CD14-positive monocyte (primary cell): ENCODE measurements around the gene SLC6A6. TPM values are rescaled to one million over a fixed set of nuclear protein-coding genes. Genes with fewer than 3 reads are reported as not detected.

ENCODE experiments used
- DNase-seq, 3 donors: peaks; one replicate each; pipeline ENCODE4 v3.0.0-alpha.2; 2011 to 2022
- H2AFZ ChIP-seq: 2 replicates; pipeline ENCODE4 v1.6.0; 2012; ENCODE audit warnings: mild to moderate bottlenecking, low read depth, low read length, inconsistent platforms; ENCODE audit not compliant: insufficient read depth, poor library complexity, severe bottlenecking
- H3K27ac ChIP-seq, 2 donors: 1 replicate in 1 of 2; 2 replicates in 1 of 2; pipeline ENCODE4 v1.5.1; 2012 to 2013; ENCODE audit warnings: low read length in 2 of 2, control low read depth in 1 of 2, inconsistent platforms in 1 of 2, low read depth in 1 of 2, mild to moderate bottlenecking in 1 of 2
- H3K27me3 ChIP-seq, 2 donors: one replicate each; pipeline versions ENCODE4 v1.6.0 to v1.6.1; 2011 to 2013; ENCODE audit warnings: low read length in 2 of 2; ENCODE audit not compliant: control insufficient read depth in 2 of 2, insufficient read depth in 2 of 2
- H3K36me3 ChIP-seq, 2 donors: replicated peaks in 1 of 2; 1 replicate in 1 of 2; 2 replicates in 1 of 2; pipeline versions ENCODE4 v1.5.1 to v1.6.1; 2012 to 2013; ENCODE audit warnings: low read length in 2 of 2, control low read depth in 1 of 2, inconsistent platforms in 1 of 2, mild to moderate bottlenecking in 1 of 2; ENCODE audit not compliant: insufficient read depth in 2 of 2, control insufficient read depth in 1 of 2
- H3K4me1 ChIP-seq, 2 donors: 1 replicate in 1 of 2; 2 replicates in 1 of 2; pipeline versions ENCODE4 v1.5.1 to v1.6.1; 2012 to 2013; ENCODE audit warnings: low read length in 2 of 2, control low read depth in 1 of 2, inconsistent platforms in 1 of 2, mild to moderate bottlenecking in 1 of 2, moderate library complexity in 1 of 2; ENCODE audit not compliant: insufficient read depth in 2 of 2, control insufficient read depth in 1 of 2
- H3K4me2 ChIP-seq: replicated peaks from 2 replicates; pipeline ENCODE3; 2012; ENCODE audit warnings: low read length, moderate library complexity, mild to moderate bottlenecking; ENCODE audit not compliant: poor library complexity, severe bottlenecking; ENCODE audit errors: extremely low read depth
- H3K4me3 ChIP-seq, 3 experiments: fragments of 200-600 bp in 1 of 3; sonication (generic) in 1 of 3; replicated peaks in 1 of 3; 1 replicate in 2 of 3; 2 replicates in 1 of 3; pipeline ENCODE4 v1.5.1; 2011 to 2013; ENCODE audit warnings: low read length in 3 of 3, mild to moderate bottlenecking in 3 of 3, control low read depth in 2 of 3, low read depth in 2 of 3, inconsistent platforms in 1 of 3, moderate library complexity in 1 of 3
- H3K79me2 ChIP-seq: 2 replicates; pipeline ENCODE4 v1.6.0; 2012; ENCODE audit warnings: mild to moderate bottlenecking, control low read depth, inconsistent platforms, low read length, moderate library complexity; ENCODE audit not compliant: insufficient read depth
- H3K9ac ChIP-seq: 2 replicates; pipeline ENCODE4 v1.6.0; 2017; ENCODE audit warnings: low read length, mild to moderate bottlenecking; ENCODE audit not compliant: insufficient read depth, poor library complexity, severe bottlenecking
- H3K9me3 ChIP-seq, 2 donors: replicated peaks in 1 of 2; 1 replicate in 1 of 2; 2 replicates in 1 of 2; pipeline versions ENCODE4 v1.5.1 to v1.6.1; 2012 to 2013; ENCODE audit warnings: low read length in 2 of 2, control low read depth in 1 of 2; ENCODE audit not compliant: control insufficient read depth in 1 of 2, insufficient read depth in 1 of 2
- H4K20me1 ChIP-seq: 2 replicates; pipeline ENCODE4 v1.6.0; 2012; ENCODE audit warnings: mild to moderate bottlenecking, low read length, control low read depth, moderate library complexity; ENCODE audit not compliant: insufficient read depth
- H3K27ac Mint-ChIP-seq, 7 donors: one replicate each; pipeline ENCODE4 v1.8.0; 2020; ENCODE audit warnings: mild to moderate bottlenecking in 7 of 7, mixed read lengths in 7 of 7, moderate library complexity in 6 of 7, inconsistent platforms in 2 of 7
- H3K27me3 Mint-ChIP-seq, 3 donors: one replicate each; pipeline ENCODE4 v1.8.0; 2021 to 2022; ENCODE audit warnings: low read depth in 3 of 3, mild to moderate bottlenecking in 3 of 3, mixed read lengths in 3 of 3, moderate library complexity in 3 of 3, inconsistent platforms in 1 of 3
- H3K36me3 Mint-ChIP-seq, 2 donors: one replicate each; pipeline ENCODE4 v1.8.0; 2020; ENCODE audit warnings: mixed read lengths in 2 of 2, inconsistent platforms in 1 of 2, mild to moderate bottlenecking in 1 of 2
- H3K4me1 Mint-ChIP-seq: one replicate; pipeline ENCODE4 v1.8.0; 2020; ENCODE audit warnings: mild to moderate bottlenecking, mixed read lengths
- H3K4me3 Mint-ChIP-seq, 2 donors: one replicate each; pipeline ENCODE4 v1.8.0; 2020; ENCODE audit warnings: mild to moderate bottlenecking in 2 of 2, mixed read lengths in 2 of 2, moderate library complexity in 1 of 2
- H3K9me3 Mint-ChIP-seq, 7 donors: one replicate each; pipeline ENCODE4 v1.8.0; 2020 to 2022; ENCODE audit warnings: mixed read lengths in 7 of 7, mild to moderate bottlenecking in 6 of 7, moderate library complexity in 6 of 7, inconsistent platforms in 2 of 7
- CTCF ChIP-seq: fragments of 200-600 bp; IDR thresholded peaks from one replicate; pipeline ENCODE4 v1.8.0; 2022; ENCODE audit warnings: antibody characterized with exemption, mild to moderate bottlenecking
- WGBS: methylation state at CpG from one replicate; pipeline ENCODE4 v1.1.5; 2013; ENCODE audit warnings: missing lambda C conversion rate; ENCODE audit not compliant: insufficient coverage; 5-methylcytosine and 5-hydroxymethylcytosine counted together
- intact Hi-C, 2 donors: fragments of 100-400 bp; cut with micrococcal nuclease; formaldehyde crosslinking; loops; one replicate each; pipeline versions ENCODE4 v1.15.0 to v1.15.1; 2023
- polyA plus RNA-seq, 3 donors: library from polyadenylated mRNA; depleted of rRNA in 1 of 3; unstranded in 2 of 3; stranded (reverse) in 1 of 3; fragments of 300-500 nt in 2 of 3; fragments of >200 nt in 1 of 3; fragmentation: Illumina TruSeq in 2 of 3; gene quantifications; 1 replicate in 2 of 3; 2 replicates in 1 of 3; pipeline ENCODE4 v1.2.3, GENCODE V29; 2012 to 2021

SLC6A6 gene
- polyA plus RNA-seq, 3 donors, result 18.4 to 136 (median 24.5) TPM

- H3K27me3 ChIP-seq, result no peaks in the 10 kb centered on the region
- H3K4me1 ChIP-seq, result no peaks in the 10 kb centered on the region
- no peak overlapping the region for H3K27ac ChIP-seq
- H3K4me3 ChIP-seq, result no peak overlapping the region
- intact Hi-C loops, result no loop called here
- Mint-ChIP-seq H3K4me1 (peaks cover 7% of the 10 kb centered on the region), H3K36me3 (peaks cover 94 to 100% of the 10 kb centered on the region in 2 donors), H3K4me3 (no peak overlapping the region), H3K27ac (peak overlapping the region in 2 of 7 donors; percentile 50 to 82), H3K27me3 (peaks cover 0 to 2% (median 0%) of the 10 kb centered on the region in 3 donors), H3K9me3 (peaks cover 0 to 4% (median 0%) of the 10 kb centered on the region in 7 donors)
- H4K20me1 ChIP-seq, result peaks cover 99% of the 10 kb centered on the region
- no peaks in the 10 kb centered on the region for H3K9me3 ChIP-seq
- H2AFZ ChIP-seq, result no peak overlapping the region
- WGBS, result 83% methylated on average over 3 of the region's 4 CpGs
- TF ChIP-seq CTCF, result no peak
- peaks cover 16% of the 10 kb centered on the region for H3K79me2 ChIP-seq
- no peak for DNase-seq
- H3K9ac ChIP-seq, result no peak overlapping the region
- H3K4me2 ChIP-seq, result no peak overlapping the region
- H3K36me3 ChIP-seq, result peaks cover 94 to 100% of the 10 kb centered on the region in 2 donors
Observed at GRCh38 chr3:14448063-14448462, 45.7 kb downstream of the SLC6A6 start.

- H3K27ac Mint-ChIP-seq, result peak overlapping the region in 3 of 7 donors; percentile 19 to 86 (median 82)
- Histone ChIP-seq H3K4me3 (no peak overlapping the region), H2AFZ (no peak overlapping the region), H3K27me3 (no peaks in the 10 kb centered on the region), H3K36me3 (peaks cover 95 to 100% of the 10 kb centered on the region in 2 donors), H3K9me3 (no peaks in the 10 kb centered on the region), H3K4me1 (no peaks in the 10 kb centered on the region), H3K9ac (no peak overlapping the region), H3K79me2 (peaks cover 6% of the 10 kb centered on the region), H3K4me2 (no peak overlapping the region), H3K27ac (peak overlapping the region in 1 of 2 donors; percentile 44), H4K20me1 (peaks cover 99% of the 10 kb centered on the region)
- peaks cover 17% of the 10 kb centered on the region for H3K4me1 Mint-ChIP-seq
- intact Hi-C loops, result no loop called here
- no peak for TF ChIP-seq CTCF
- no peak overlapping the region for H3K4me3 Mint-ChIP-seq
- 94% methylated on average over 11 of the region's 15 CpGs for WGBS
- DNase-seq, result no peak
- peaks cover 0 to 2% (median 0%) of the 10 kb centered on the region in 3 donors for H3K27me3 Mint-ChIP-seq
- peaks cover 95 to 100% of the 10 kb centered on the region in 2 donors for H3K36me3 Mint-ChIP-seq
- H3K9me3 Mint-ChIP-seq, result peaks cover 0 to 4% (median 0%) of the 10 kb centered on the region in 7 donors
Observed at GRCh38 chr3:14448756-14449727, 46.6 kb downstream of the SLC6A6 start.
